Measurements from ENCODE around the gene ZDHHC9. TPM values are rescaled to one million over a fixed set of nuclear protein-coding genes. Genes with fewer than 3 reads are reported as not detected.

Gene ZDHHC9
- total RNA-seq, 2 experiments from 2014 or later: 3.0 to 4.1 TPM

DNA sequence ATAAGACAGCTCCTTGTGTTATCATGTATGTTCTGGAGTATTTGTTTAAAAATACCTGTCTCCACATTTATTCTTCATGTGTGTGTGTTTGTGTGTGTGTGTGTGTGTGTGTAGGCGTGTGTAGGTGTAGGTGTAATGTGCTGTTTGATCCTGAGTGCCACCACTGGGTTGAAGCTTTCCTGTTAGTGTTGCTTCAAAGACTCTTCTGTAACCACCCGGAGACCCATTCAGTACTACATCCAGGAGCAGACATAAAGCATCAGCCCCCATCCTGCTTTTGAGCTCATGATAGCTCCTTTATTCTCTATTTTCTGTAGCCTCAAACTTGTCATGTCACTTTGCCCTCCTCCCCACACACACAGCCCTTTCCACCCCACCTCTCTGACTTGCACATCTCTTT, 3.0 kb upstream of the ZDHHC9 start:
- intact Hi-C loops (cut with DNase I, micrococcal nuclease): no loop called here
- Mint-ChIP-seq H3K27me3 (no peaks in the 10 kb centered on the region), H3K4me1 (ENCODE audit: low read depth) (peaks cover 34% of the 10 kb centered on the region), H3K36me3 (ENCODE audit: low read depth) (peaks cover 6% of the 10 kb centered on the region), H3K4me3 (peak overlapping the region; percentile 58), H3K27ac (peak overlapping the region; percentile 10), H3K9me3 (no peaks in the 10 kb centered on the region)
- no peak for TF ChIP-seq CTCF (IDR thresholded peaks at IDR 0.05)
- Histone ChIP-seq H3K9me3 (ENCODE audit: control insufficient read depth in 1 of 2, insufficient read depth in 1 of 2, low read length in 2 of 2) (no peaks in the 10 kb centered on the region), H3K36me3 (ENCODE audit: insufficient read depth, low read length) (no peaks in the 10 kb centered on the region), H3K27me3 (ENCODE audit: control insufficient read depth in 1 of 2, insufficient read depth in 2 of 2, low read length in 2 of 2) (no peaks in the 10 kb centered on the region), H3K4me1 (ENCODE audit: insufficient read depth, low read length) (peaks cover 13% of the 10 kb centered on the region), H3K27ac (ENCODE audit: low read depth in 1 of 2, low read length in 2 of 2) (no peak overlapping the region), H3K4me3 (ENCODE audit: low read length) (no peak overlapping the region)
- ChIA-PET POLR2A (interaction anchor here (1.2 kb wide), 1 partner anchor 66 kb away, joined by 3 read pairs; no protein-coding TSS in a partner anchor), CTCF (no interaction called here)
- ATAC-seq (ENCODE audit: poor library complexity) (no peak), DNase-seq (peak in 4 of 14 experiments; percentile 6 to 39 (median 24))

- CTCF ChIA-PET: no interaction called here
Measured at GRCh38 chrX:129845616-129846190, 2.0 kb upstream of the ZDHHC9 start.

DNA sequence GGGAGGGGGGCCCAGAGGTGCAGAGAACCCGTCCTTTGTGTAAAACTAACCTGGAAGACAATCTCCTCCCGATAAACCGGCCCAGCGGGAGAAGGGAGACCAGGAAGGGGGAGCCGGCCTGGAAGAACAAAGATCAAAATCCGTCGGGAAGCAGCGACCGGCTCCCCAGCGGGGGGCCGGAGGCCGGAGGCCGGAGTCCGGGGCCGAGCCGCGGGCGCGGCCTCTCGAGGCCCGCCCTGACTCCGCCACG, 552 bp downstream of the ZDHHC9 start:
- Mint-ChIP-seq H3K27ac (peak overlapping the region; percentile 54), H3K36me3 (ENCODE audit: low read depth) (peaks cover 6% of the 10 kb centered on the region), H3K4me1 (ENCODE audit: low read depth) (peaks cover 34% of the 10 kb centered on the region), H3K9me3 (no peaks in the 10 kb centered on the region), H3K4me3 (peak overlapping the region; percentile 94), H3K27me3 (no peaks in the 10 kb centered on the region)
- intact Hi-C loops (cut with DNase I, micrococcal nuclease): loop anchor here in 1 of 2 experiments (5.0 kb wide), 1 partner anchor 64 kb away; the partner anchor contains the start of gene UTP14A
- DNase-seq: no peak
- Histone ChIP-seq H3K9me3 (ENCODE audit: control insufficient read depth in 1 of 2, insufficient read depth in 1 of 2, low read length in 2 of 2) (no peaks in the 10 kb centered on the region), H3K4me3 (ENCODE audit: low read length) (peak overlapping the region; percentile 72), H3K4me1 (ENCODE audit: insufficient read depth, low read length) (peaks cover 13% of the 10 kb centered on the region), H3K27me3 (ENCODE audit: control insufficient read depth in 1 of 2, insufficient read depth in 2 of 2, low read length in 2 of 2) (no peaks in the 10 kb centered on the region), H3K36me3 (ENCODE audit: insufficient read depth, low read length) (no peaks in the 10 kb centered on the region), H3K27ac (ENCODE audit: low read depth in 1 of 2, low read length in 2 of 2) (no peak overlapping the region)
- TF ChIP-seq CTCF (IDR thresholded peaks at IDR 0.05): no peak
- ATAC-seq (ENCODE audit: poor library complexity): no peak
- ChIA-PET CTCF (no interaction called here), POLR2A (interaction anchor here (1.5 kb wide), 1 partner anchor 63 kb away, joined by 3 read pairs; the partner anchor contains the start of gene UTP14A)

More at GRCh38 chrX:129845616-129846190, 2.0 kb upstream of the ZDHHC9 start:
- POLR2A ChIA-PET: no interaction called here
- Mint-ChIP-seq H3K27ac (no peak overlapping the region), H3K27me3 (no peaks in the 10 kb centered on the region), H3K36me3 (ENCODE audit: low read depth) (peaks cover 6% of the 10 kb centered on the region), H3K4me3 (peak overlapping the region; percentile 65), H3K9me3 (no peaks in the 10 kb centered on the region), H3K4me1 (ENCODE audit: low read depth) (peaks cover 34% of the 10 kb centered on the region)
- Histone ChIP-seq H3K36me3 (ENCODE audit: insufficient read depth, low read length) (no peaks in the 10 kb centered on the region), H3K27me3 (ENCODE audit: control insufficient read depth in 1 of 2, insufficient read depth in 2 of 2, low read length in 2 of 2) (no peaks in the 10 kb centered on the region), H3K9me3 (ENCODE audit: control insufficient read depth in 1 of 2, insufficient read depth in 1 of 2, low read length in 2 of 2) (no peaks in the 10 kb centered on the region), H3K27ac (ENCODE audit: low read depth in 1 of 2, low read length in 2 of 2) (no peak overlapping the region), H3K4me1 (ENCODE audit: insufficient read depth, low read length) (peaks cover 13% of the 10 kb centered on the region), H3K4me3 (ENCODE audit: low read length) (no peak overlapping the region)
- TF ChIP-seq CTCF (IDR thresholded peaks at IDR 0.05): no peak
- intact Hi-C loops (cut with DNase I, micrococcal nuclease): no loop called here
- ATAC-seq (ENCODE audit: poor library complexity) (no peak), DNase-seq (no peak)

All from CD4-positive, alpha-beta T cell (primary cell).